ENCODE results near the gene FSTL4.

FSTL4 gene

DNA sequence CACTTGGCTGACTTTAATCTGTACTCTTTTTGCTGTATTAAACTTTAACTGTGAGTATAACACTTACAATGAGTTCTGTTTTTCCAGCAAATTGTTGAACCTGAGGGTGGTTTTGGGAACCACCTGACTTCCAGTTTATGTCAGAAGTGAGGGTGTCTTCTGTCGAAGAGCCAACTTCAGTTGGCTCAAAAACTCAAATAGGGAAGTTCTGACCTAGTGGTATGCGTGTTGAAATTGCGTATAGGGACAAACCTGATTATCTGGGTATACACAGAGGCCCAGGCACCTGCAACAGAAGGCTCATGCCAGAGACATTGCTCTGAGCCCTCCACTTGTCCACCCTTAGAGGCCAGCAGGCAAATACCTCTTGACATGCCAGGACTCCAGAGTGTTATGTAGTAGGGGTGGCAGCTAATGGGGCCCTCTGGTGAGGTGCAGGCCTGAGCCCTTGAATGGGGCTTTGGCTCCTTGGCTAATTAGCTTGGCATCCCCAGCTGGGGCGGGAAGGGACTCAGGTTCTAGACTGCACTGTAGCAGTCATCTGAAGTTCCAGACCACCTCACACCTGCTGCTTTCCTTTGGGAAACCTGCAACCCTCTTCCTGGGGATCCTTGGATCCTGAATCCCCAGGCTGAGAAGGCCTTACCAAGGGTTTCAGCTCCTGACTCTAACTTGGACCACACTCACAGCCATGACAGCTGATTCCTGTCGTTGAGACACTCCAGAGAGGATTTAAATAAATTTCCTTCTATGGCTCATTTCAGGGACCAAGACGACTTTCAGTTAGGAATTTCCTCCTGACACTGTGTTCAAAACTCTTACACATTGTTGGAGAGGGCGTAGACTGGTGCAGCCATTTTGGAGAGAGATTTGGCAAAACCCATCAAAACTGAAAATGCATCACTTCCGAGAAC, 370.9 kb downstream of the FSTL4 start:
- DNase-seq (ENCODE audit: low spot score) = no peak

DNA sequence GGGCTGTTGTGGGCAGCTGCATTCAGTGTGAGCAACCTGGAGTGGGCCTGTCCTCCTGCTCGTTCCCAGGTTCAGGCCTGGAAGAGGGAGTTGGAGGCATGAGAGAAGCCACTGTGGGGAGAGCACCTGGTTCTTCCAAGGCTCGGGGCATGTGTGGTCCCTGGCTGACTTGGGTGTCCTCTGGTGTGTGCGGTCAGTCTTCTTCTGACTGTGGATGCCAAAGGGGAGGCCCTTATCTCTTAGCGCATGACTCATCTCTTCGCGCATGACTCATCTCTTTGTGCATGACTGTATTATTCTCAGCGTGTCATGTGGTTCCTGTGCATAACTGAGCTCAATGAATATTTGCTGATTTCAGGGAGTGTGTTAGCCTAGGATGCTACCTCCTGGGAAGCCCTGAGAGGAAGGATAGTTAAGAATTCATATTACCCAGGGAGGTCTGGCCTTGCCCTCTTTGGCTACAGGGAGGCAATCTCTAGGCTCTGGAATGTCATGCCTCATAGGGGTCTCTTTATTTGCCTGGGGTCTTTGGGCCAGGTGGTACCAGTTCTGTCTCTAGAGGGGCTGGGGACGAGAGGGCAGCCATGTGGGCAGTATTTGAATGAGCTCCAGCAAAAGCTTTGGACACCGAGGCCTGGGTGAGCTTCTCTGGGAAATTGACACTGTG, 371.8 kb downstream of the FSTL4 start:
- peak; percentile 92 for DNase-seq (ENCODE audit: low spot score)

- no peak for DNase-seq (ENCODE audit: low spot score)
These were observed 373.7 kb downstream of the FSTL4 start for GRCh38 chr5:133238426-133239205.

DNA sequence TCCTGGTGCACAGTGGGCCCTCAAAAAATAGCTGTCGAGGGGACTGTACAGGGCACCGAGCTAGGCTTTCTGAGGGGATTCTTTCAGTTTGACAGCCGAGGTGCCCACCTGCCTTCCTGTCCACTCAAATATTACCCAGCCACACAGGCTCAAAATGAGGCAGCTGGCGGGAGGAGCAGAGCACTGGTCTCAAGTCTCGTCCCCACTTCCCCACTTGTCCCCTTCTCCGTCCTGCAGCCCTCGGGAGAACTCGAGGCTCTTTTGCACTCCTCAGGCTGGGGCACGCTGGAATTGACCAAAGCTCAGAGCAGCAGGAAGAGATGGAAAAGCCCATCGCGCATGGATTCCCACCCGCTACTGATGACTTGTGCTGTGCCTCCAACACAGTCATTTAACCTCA, 375.4 kb downstream of the FSTL4 start:
- no peak for DNase-seq (ENCODE audit: low spot score)

DNA sequence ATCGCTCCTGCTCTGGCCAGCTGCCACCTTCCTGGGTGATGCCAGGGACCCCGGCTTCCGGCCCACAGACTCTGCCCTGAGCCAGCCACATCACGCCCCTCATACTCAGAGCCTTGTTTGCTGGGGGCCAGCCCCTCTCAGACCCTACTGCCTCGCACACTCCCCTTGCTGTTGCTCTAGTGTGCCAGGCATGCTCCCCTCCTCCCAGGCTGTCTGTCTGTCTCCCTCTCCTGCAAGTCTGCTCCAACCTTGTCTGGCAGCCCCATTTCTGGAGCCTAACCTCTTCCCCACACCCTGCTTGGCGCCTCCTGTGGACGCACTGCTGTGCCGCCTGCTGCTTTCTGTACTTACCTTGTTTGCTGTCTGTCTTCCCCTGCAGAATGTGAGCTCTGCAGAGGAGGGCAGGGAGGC, 375.8 kb downstream of the FSTL4 start:
- DNase-seq (ENCODE audit: low spot score) = no peak

- peak; percentile 10 for DNase-seq (ENCODE audit: low spot score)
These were observed 376.5 kb downstream of the FSTL4 start for GRCh38 chr5:133235696-133236426.

DNA sequence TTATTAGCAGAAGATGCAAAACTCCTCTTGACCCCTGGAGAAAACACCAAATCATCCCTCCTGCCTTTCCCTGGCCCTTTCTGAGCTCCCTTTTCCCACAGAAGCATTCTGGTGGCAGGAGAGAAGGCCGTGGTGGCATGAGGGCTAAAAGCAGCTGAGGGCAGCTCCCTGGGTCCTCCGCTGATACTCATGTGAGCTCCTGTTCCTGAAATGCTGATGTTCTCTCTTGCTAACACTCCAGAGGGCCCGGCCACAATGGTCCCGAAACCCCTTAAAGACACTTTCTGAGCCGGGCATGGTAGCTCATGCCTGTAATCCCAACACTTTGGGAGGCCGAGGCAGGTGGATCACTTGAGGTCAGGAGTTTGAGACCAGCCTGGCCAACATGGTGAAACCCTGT, 377.4 kb downstream of the FSTL4 start:
- no peak for DNase-seq (ENCODE audit: low spot score)

DNA sequence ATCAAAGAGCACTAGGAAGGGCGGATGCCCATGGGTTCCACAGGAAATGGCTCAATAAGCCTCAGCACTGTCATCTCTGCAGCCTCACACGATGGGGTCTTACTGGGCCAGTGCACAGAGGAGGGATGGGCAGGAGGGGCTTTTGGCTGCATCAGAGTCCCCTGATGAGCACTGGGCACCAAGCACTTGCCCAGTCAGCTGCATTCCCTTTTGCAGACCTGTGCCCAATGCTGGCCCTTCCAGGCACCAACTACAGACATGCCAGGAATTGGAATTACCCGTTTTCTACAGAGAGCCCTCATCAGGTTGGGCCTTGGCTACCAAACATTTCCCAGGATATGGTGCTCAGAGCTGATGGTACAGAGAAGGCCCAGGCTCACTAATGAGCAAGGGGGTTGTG, 378.1 kb downstream of the FSTL4 start:
- DNase-seq (ENCODE audit: low spot score) = no peak

DNA sequence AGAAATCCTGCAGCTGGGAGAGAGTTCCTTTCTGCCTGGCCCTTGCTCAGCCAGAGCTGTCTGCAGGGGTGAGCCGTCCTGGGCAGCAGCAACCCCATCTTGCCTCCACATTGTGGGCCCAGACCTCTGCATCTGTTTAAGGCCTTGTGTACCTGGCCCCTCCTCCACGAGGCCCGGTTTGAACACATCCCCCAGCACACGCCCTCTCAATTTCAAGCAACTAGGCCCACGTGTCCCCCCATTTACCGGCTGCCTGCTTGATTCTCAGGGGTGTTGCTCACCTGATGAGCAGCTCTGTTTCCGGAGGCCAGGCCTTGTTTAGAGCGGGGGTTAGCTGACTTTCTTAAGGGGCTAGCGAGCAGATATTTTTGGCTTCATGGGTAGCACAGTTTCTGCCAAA, 378.7 kb downstream of the FSTL4 start:
- no peak for DNase-seq (ENCODE audit: low spot score)

- DNase-seq (ENCODE audit: low spot score) = no peak
These were observed 379.4 kb downstream of the FSTL4 start for GRCh38 chr5:133232911-133233310.

- DNase-seq (ENCODE audit: low spot score) = no peak
These were observed 379.9 kb downstream of the FSTL4 start for GRCh38 chr5:133232435-133232834.

DNA sequence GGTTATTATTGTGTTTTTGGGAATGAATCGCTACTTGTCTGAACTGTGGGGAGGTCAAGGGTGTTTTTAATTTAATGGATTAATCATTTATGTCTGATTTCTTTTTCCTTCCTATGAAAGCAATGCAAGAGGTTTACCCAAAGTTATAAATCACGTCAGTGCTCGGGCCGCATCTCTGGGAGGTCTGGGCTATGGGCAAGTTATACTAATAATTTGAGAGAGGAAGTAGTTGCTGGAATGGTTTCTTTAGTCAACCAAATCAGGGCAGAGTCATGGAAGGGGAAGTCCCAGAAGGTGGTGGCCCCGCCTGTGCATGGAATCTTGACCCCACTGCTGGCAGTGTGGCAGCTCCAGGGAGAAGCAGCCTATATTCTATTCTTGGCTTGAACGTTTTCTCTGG, 380.3 kb downstream of the FSTL4 start:
- peak; percentile 46 for DNase-seq (ENCODE audit: low spot score)

DNA sequence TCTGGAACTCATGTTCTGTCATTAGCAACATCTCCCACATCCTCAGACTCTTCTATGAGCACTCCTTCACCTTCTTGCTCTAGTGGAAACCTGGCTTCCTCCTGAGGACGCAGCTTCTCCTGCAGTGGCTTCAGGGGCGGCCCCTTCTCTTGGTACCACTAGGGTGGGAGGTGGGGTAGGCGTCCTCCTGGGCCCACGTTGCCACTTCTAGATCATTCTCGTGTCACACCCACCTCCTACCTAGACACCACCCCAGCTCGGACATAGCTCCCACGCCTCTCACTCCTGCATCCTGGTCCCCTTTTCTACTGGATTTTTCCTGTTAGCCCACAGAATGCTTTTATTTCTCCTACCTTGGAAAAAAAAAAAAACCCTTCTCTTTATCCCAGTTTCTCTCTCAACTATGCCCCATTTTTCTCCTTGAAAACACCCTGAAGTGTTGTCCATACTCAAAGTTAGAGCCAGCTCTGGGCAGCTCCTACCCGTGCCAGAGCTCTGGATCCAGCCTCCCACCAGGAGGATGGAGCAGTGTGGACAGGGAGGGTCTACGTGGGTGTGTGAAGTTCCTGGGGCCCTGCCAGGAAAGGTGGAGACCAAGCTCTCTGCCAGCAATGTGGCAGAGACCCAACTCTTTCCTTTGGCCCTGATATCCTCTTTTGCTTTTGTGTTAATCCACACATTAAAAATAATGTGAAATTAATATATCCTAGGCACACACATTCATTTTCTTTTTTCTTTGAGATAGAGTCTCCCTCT, 381.3 kb downstream of the FSTL4 start:
- DNase-seq (ENCODE audit: low spot score) = no peak

DNA sequence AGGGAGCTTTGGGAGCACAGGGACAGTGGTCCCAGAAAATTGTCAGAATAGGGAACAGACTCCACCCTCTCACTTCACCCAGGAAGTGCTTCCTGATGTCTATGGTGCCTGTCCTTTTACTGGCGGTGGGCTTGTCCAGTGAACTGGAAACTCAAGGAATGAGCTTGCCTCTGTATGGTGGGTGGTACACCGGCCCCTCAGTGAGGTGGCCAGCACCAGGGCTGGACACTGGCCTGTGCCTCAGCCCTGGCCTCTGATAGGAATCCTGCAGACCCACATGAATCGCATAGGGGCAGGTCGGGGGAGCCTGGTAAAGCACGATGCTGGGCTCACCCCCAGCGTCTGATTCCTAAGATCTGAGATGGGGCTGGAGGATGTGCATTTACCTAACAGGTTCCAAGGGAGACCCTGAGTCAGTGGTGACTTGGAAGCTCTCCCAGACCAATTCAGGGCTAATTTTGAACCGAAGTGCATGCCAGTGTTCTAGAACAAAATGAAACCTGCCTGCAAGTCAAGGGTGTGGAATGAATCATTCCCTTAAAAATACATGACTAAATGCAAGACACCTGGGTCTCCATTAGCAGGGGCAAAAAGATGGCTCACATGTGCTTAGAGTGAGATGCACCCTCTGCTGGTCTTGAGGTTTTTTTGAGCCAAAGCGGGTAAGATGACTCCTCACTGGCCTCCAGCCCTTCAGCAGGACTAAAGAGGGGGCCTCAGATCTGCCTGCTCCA, 382.2 kb downstream of the FSTL4 start:
- DNase-seq (ENCODE audit: low spot score) = peak; percentile 53

DNA sequence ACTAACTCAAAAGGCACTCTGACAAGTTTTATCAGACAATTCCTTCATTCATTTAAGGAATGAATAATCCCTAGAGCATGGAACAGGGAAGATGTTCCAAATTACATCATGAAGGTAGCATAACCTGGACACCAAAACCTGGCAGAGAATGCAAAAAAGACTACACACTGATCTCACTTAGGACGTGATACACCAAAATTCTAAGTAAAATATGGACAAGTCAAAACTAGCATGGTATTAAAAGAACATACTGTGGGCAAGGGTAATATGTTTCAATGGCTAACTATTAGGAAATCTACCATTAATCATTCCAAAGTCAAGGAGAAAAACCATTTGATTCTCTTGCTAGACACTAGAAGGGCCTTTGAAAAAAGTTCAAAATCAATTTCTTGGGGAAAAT, 384.0 kb downstream of the FSTL4 start:
- no peak for DNase-seq (ENCODE audit: low spot score)

DNA sequence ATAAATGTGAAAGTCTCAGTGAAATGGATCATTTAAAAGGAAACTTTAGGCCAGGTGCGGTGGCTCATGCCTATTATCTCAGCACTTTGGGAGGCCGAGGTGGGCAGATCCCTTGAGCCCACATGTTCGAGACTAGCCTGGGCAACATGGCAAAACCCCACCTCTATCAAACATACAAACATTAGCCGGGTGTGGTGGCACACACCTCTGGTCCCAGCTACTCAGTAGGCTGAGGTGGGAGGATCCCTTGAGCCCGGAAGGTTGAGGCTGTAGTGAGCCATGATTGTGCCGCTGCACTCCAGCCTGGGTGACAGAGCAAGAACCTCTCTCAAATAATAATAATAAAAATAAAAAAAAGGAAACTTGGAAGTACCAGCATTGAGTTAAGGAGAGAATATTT, 384.4 kb downstream of the FSTL4 start:
- DNase-seq (ENCODE audit: low spot score) = no peak

DNA sequence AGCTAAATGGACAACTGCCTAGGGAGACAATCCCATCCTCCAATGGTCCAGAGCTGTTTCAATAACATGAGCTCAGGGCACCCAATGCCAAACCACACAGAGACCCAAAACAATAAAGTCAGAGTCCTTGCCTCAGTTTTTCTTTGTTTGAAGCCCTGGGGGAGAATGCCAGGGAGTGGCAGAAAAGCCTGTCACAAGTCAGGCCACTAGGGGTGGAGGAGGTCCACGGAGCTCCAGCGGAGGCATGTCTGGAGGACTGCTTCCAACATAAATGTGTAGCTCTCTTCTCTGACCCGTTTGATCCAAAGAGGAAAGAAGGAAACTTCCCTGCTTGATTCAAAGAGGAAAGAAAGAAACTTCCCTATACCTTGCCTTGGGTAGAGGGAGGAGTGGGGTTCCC, 385.3 kb downstream of the FSTL4 start:
- no peak for DNase-seq (ENCODE audit: low spot score)

- no peak for DNase-seq (ENCODE audit: low spot score)
These were observed 386.2 kb downstream of the FSTL4 start for GRCh38 chr5:133226186-133226585.

- peak; percentile 33 for DNase-seq (ENCODE audit: low spot score)
These were observed 386.6 kb downstream of the FSTL4 start for GRCh38 chr5:133225671-133226152.

DNA sequence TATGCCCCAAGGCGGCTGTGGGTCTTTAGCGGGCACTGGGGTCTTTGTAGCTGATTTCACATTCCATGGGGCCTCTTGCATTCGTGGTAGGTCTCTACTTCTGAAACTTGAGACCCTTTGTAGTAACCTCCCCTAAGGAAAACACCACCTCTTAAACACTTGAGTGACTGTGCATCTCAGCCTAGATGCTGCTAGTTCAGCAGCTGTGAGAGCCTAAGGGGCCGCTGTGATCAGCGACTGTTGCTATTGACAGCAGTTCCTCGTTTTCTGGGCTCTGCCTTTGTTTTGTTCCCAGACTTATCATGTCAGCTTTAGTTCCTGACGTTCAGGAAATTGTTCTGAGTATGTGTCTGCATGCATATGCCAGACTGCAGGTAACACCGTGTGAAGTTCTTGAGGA, 389.4 kb downstream of the FSTL4 start:
- DNase-seq (ENCODE audit: low spot score) = no peak

Measured in kidney tubule cell (primary cell).